Activated CD4-positive, alpha-beta T cell treated with anti-CD3 and anti-CD28 coated beads, Interleukin-2, amount 50 U/mL, for 1 hour (primary cell): Measurements from ENCODE around the gene FBXO41.

Experiments
- DNase-seq: peaks from one replicate; pipeline ENCODE4 v3.0.0-alpha.2; 2020

FBXO41 gene

GRCh38 chr2:73284296-73285158 lies at the start of gene FBXO41:
FBXO41 (minus strand) TSS chr2:73284478; CDS start chr2:73269630, 14,848 bp downstream.
- peak; percentile 50 for DNase-seq

DNA sequence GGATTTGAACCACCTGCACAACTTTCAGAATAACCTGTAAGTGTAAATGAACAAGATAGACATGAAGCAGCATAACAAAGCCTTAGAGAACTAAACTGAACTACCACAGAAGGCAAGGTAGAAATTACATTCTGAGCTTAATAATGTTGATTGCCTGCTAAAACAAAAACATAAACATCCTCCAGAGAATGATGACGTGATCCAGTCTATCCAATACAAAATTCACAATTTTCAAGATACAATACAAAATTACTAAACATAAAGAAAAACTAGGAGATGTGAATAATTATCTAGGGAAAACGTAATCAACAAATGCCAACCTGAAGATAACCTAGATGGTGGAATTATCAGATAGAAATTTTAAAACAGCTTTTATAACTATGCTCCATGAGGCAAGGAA lies 49.8 kb upstream of the FBXO41 start:
- no peak for DNase-seq

DNA sequence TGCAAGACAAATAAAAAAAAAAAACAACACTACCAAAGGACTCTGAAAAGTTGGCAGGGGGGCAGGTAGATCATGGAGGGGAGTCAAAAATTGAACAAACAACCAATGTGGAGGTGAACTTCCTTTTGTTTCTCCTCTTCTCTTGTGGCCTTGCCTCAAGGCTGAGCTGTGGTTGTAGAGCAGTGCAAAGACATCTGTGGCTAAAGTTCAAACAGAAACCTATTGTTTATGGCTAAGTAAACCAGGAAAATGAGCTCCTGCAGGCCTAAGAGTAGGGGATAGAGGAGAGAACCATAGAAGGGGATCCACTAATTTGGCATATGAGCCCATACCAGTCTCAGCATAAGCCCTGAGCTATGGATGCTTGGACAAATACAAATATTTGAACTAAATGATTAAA lies 49.3 kb upstream of the FBXO41 start:
- DNase-seq, result no peak

DNA sequence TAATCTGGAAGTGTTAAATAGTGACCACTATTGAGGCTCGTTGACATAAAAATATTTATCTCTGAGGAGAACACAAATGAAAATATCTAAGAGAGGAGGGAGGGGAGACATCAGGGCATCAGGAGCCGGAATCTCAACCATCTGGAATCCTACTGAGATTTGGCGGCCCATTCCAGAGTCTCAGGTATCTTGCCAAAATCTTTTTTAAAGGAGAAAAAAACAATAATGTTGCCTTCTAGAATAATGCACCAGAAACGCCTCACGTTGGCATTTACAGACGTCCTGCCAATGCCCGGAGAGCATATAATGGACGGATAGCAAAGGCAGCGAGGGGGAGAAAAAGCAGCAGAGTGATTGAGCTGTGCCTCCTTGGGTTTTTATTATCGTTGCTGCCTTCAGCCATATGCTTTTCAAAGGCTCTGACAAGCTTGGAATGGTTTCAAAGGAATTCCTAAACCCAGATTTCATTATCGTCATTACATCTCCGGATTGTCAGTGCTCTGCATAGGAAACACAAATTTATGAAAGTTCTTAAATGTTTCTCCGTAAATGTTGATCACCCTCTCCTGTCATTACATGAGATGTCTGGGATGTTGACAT lies 39.9 kb upstream of the FBXO41 start:
- DNase-seq, result no peak

GRCh38 chr2:73323551-73323950 lies 39.3 kb upstream of the FBXO41 start:
- DNase-seq, result no peak

DNA sequence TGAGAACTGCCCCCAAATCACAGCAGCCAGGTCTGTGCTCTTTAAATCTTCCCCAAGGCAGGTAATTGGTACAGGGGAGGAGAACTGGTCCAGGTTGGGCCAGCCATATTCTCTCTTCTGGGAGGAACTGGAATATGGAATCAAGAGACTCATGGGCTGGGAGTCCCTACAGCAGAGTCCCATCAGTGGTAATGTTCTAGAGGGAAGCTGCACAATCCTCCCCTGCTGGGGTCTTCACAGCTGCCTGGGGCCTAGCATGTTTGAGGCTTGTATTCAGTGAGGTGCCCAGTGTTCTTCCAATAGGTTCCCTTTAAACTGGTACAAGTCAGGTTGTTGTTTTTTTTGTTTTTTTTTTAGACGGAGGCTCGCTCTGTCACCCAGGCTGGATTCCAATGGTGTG lies 30.2 kb upstream of the FBXO41 start:
- no peak for DNase-seq

GRCh38 chr2:73307720-73308119 lies 23.4 kb upstream of the FBXO41 start:
- DNase-seq, result no peak

DNA sequence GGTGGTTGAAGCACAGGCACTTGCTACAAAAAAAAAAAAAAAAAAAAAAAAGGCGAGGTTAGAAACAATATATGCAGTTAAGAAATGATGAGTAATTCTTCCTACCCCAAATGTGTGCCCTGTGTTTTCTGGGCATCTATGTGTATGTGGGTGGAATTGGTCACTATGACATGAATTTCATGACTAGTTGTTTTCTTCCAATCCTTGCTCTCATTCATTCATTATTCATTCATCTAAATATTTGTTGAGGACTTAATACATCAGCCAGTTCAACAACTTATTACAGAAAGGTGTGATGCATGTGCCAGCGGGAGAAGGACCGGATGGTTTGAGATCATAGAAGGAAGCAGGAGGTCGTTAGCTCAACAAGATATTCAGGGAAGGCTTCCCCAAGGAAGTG lies 17.4 kb upstream of the FBXO41 start:
- DNase-seq, result no peak

- no peak for DNase-seq
Measured at GRCh38 chr2:73300926-73301325, 16.6 kb upstream of the FBXO41 start.

DNA sequence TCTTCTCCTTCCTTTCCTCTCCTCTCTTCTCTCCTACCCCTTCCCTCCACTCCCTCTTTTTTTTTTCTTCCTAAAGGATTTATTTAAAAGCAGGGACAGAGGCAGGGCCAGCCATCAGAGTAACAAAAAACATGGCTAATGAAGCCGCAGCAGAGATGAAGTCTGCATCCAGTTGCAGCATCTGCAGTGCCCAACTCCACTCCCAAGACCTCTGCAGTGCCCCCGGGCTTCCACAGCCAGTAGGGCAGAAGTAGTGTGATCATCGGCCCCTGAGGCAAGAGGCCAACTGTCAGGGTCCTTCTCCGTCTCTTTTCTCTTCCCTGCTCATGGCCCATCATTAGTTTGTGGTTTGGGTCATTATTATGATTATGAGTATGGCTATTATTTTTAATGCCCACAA lies 13.3 kb upstream of the FBXO41 start:
- DNase-seq, result no peak

DNA sequence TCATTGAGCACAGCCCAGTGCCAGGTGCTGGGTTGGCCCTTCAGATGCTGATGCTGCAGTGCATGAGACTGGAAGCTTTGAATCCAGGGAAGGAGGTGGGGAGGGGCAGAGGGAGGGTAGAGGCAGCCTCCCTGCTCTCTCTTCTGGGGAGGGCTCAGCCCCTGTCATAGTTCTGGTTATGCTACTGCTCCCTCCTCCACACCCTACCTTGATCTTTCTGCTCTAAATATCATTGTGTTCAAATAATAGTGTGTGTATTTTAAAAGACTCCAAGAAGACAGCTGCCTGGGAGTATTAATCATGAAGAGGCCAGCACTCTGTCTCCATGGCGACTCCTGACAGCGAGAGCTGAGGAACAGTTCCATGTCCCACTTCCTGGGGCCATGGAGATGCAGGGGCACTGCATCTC lies 12.9 kb upstream of the FBXO41 start:
- DNase-seq, result no peak

GRCh38 chr2:73295751-73296400 lies 11.6 kb upstream of the FBXO41 start:
- no peak for DNase-seq

DNA sequence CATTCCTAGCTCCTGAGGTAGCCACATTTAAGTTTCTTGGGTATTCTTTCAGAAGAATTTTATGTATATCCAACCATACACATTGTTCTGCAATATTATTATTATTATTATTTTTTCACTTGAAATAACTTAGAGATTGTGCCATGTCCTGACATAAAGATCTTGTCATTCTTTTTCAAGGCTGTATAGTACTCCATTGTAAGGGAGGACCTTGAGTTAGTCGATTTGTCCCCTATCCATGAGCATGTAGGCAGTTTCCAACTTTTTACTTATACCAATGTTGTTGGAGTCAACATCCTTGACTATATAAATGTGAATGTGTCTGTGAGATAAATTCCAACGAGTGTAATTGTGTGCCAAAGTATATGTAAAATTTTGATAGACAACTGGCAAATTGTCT lies 10.0 kb upstream of the FBXO41 start:
- no peak for DNase-seq

DNA sequence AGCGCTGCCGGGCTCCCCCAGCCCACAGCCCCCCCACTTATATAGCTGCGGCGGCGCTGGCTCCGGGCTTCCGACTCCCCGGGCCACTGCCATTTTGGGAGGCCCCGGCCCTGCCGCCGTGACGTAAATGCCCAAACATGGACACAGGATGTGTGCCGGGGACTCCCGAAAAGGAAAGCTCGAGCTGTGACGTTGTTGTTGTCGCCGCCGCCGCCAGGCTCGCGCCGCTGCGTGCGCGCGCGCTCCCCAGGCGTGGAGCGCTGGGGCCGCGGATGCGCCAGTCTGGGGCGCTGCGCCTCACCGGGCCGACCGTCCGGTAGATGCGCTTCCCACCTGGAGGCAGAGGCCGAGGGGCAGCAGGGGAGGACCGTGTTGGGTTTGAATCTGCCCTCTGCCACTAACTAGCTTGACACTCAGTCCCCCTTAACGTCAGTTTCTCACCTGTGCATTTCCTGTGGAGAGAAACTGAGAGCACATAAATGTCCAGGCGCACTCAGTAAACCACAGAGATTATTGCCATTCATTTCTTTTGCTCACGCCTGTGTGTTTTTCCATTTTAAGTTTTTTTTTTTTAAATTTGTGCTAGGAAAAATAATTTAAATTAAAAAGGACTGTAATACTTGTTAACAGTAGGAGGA lies 9.4 kb upstream of the FBXO41 start, which contains the start of gene EGR4:
EGR4 (minus strand) TSS at position 15 of the 638 bp plus-strand sequence. CDS start 231 bp downstream, outside the sequence.
- DNase-seq, result peak; percentile 90

DNA sequence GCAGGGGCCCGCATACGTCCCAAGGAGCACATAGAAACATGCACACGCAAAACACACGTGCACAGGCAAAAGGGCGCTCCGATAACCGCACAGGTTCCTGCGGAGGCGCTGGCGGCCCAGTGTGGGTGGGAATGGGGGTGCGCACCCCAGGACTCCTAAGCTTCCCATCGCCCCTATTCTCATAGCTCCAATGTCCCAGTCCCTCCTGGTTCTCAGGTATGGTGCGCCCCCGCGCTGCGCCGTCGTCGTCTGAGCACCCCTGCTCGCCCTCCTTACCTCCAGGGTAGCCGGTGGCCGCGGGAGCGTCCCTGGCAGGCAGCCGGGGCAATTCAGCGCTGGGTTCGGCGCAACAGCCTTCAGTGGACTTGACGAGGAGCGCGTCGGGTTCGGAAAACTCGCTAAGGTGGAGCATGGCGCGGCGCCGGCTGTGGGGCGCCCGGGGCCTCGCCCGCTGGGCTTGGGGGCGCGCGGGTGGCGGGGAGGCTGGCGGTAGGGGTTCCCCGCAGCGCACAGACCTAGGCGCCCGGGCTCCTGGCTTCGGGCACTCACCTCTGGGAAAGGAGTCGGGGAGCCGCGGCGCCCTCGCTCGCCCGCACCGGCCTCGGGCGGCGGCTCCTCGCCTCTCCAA lies 8.7 kb upstream of the FBXO41 start:
- DNase-seq, result no peak

GRCh38 chr2:73292316-73292905 lies 8.1 kb upstream of the FBXO41 start:
- no peak for DNase-seq

DNA sequence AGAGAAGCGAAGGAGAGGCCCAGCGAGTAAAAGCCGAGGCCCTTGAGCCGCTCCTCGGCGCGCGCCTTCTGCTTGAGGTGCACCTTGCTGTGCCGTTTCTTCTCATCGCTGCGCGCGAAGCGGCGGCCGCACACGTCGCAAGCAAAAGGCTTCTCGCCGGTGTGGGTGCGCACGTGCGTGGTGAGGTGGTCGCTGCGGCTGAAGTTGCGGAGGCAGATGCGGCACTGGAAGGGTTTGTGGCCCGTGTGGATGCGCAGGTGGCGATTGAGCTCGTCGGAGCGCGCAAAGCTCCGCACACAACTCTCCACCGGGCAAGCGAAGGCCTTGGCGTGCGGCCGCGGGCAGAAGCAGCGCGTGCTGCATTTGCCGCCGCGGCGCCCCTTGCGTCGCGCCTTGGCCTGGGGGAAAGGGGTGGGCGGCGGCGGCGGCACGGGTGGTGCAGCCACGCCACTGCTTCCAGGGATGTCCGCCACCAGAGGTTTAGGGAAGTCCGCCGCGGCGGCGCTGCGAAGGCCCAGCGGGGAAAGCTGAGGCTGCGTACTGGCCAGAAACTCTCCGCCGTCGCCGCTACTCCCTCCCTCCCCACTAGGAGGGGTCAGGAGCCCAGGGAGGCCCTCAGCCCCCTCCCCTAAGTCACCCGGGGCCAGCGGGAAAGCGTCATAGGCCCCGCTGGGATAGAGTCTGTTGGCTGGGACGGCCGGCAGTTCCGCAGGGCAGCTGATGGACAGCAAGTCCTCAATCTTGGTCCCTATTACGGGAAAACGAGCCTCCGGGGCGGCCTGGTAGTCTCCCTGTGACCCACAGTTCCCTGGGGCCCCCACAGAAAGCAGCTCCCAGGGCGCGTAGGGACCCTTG lies 7.4 kb upstream of the FBXO41 start:
- DNase-seq, result peak; percentile 33

DNA sequence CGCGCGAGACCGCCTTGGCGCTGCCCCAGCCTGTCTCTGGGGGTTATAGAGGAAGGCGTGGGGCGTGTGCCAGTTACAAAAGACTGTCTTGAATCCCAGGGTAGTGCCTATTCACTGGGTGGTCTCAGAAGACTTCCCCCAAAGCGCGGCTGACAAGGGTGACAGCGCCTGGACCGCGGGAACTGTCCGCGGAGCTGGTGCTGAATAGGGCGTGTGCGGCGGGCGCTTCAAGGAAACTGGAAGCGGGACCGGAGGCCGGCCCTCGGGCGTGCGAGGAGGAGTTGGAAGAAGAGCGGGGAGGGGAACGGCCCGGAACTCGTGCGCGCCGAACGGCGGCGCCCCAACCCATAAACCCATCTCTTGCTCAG lies 6.8 kb upstream of the FBXO41 start:
- peak; percentile 51 for DNase-seq

DNA sequence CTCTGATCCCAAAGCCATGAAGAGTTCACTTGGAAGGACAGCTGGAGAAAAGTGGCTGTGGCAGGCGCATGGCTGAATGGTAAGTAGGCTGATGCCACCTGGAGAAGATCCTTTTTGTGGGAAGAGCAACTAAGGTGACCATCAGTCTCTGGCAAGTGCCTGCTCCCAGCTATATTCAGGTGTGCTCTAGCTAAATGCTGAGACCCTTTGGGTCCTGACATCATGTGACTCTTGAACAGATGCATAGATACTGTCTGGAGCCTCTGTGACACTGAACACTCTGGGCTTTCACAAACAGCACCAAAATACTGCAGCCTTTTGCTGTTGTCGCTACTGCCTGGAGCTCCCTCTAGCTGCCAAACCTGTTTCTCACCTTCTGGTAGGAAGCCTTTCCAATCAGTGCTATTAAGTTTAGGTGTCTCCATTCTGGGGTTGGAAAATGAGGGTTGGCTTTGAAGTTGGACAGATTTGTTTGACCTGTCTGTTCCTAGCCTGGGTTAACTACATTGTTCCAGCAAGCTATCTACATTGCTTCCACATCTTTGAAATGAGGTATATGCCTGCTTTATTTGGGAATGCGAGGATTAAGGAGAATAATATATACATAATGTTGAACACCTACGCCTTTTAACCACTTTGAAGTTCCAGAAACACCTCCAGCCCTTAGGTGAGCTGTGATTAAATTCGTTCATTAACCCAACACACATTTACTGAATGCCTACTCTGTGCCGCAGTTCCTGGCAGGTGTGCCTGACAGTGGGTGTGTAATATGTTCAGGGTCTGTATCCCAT lies 6.0 kb upstream of the FBXO41 start:
- peak; percentile 51 for DNase-seq

- DNase-seq, result no peak
Measured at GRCh38 chr2:73289304-73289703, 5.0 kb upstream of the FBXO41 start.
